ENCODE data around the gene SOWAHC. TPM values are rescaled to one million over a fixed set of nuclear protein-coding genes. Genes with fewer than 3 reads are reported as not detected.

Gene SOWAHC, protein sequence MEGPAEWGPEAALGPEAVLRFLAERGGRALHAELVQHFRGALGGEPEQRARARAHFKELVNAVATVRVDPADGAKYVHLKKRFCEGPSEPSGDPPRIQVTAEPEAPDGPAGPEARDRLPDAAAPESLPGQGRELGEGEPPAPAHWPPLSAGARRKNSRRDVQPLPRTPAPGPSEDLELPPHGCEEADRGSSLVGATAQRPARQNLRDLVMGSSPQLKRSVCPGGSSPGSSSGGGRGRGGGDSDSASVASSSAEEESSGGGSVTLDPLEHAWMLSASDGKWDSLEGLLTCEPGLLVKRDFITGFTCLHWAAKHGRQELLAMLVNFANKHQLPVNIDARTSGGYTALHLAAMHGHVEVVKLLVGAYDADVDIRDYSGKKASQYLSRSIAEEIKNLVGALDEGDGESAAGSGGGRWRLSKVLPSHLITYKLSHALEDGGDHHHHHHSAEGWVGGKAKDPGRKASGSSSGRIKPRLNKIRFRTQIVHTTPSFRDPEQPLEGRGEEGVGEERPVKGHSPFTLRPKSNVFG
- total RNA-seq, result 16.3 and 17.2 TPM in 2 replicates

DNA sequence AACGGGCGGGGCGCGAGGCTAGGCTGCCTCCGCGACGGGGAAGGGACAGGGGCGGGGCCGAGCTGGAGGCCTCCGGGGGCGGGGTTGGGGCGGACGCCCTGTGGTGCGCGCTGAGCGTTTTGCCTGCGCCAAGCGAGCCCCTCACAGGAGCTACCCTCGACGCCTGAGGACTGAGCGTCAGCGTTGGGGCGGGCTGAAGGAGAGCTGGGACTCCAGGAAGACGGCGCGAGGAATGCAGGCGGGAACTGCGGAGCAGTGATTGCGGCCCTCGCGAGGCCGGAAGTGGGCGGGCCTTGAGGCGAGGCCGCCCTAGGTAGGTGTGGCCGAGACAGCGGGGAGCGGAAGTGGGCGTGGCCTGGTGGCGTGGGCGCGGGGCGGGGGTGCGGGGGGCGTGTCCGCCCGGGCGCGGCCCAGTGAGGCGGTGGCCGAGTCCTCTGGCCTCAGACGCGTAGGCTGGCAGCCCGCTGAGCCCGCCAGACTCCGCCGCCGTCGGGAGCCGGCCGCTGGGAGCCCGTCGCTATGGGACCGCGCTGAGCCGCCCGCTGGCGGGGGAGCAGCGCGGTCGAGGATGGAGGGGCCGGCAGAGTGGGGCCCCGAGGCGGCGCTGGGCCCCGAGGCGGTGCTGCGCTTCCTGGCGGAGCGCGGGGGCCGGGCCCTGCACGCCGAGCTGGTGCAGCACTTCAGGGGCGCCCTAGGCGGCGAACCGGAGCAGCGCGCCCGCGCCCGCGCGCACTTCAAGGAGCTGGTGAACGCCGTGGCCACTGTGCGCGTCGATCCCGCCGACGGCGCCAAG, at the start of gene SOWAHC, which contains the start of gene SEPTIN10:
Gene SOWAHC, plus strand, starts transcription at position 443 of the 793 bp plus-strand sequence. Its CDS starts 126 bp downstream, at position 569.
Gene SEPTIN10, minus strand, starts transcription at position 45 of the 793 bp plus-strand sequence. CDS start 139 bp downstream, outside the sequence.

Other genes with a start within 250 kb of the SOWAHC start
- 110 and 113 TPM in 2 replicates for gene SEPTIN10, start 398 bp upstream of the SOWAHC start, total RNA-seq
- gene RGPD5, start 179.9 kb downstream of the SOWAHC start, total RNA-seq, result 28.6 and 50.4 TPM in 2 replicates

Data from uterine smooth muscle cell (primary cell).